Testis (tissue), 2 donors: ENCODE measurements around the gene USP32.

Experiments
- POLR2A ChIP-seq: fragments of 450-650 bp; IDR thresholded peaks from one replicate; pipeline ENCODE4 v1.6.1; 2017; ENCODE audit warnings: antibody characterized with exemption, mild to moderate bottlenecking, moderate library complexity
- TF ChIP-seq, protein P1 (sequence below), 3 experiments: fragments of 450-650 bp in 2 of 3; fragments of 200-600 bp in 1 of 3; sonication (generic) in 1 of 3; IDR thresholded peaks; one replicate each; pipeline ENCODE4 v1.5.1; 2016 to 2019; ENCODE audit warnings: antibody characterized with exemption in 3 of 3, mild to moderate bottlenecking in 2 of 3, moderate library complexity in 1 of 3

DNA sequence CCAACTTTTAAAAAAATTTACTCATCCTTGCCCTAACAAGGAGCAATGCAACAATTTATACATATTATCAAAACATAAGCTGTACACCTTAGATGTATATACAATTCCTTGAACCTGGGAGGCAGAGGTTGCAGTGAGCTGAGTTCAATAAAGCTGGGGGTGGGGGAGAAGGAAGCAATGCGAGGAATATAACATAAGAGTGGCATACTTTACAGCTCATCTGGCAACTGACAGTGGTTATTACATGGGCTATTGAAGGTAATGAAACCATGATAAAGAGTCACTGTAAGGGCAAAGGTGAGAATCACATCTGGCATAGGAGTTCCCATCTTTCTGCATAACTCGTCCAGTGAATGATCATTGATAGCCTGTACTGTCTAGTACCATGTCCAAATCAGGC, 198.5 kb downstream of the USP32 start:
- TF ChIP-seq, protein P1, sequence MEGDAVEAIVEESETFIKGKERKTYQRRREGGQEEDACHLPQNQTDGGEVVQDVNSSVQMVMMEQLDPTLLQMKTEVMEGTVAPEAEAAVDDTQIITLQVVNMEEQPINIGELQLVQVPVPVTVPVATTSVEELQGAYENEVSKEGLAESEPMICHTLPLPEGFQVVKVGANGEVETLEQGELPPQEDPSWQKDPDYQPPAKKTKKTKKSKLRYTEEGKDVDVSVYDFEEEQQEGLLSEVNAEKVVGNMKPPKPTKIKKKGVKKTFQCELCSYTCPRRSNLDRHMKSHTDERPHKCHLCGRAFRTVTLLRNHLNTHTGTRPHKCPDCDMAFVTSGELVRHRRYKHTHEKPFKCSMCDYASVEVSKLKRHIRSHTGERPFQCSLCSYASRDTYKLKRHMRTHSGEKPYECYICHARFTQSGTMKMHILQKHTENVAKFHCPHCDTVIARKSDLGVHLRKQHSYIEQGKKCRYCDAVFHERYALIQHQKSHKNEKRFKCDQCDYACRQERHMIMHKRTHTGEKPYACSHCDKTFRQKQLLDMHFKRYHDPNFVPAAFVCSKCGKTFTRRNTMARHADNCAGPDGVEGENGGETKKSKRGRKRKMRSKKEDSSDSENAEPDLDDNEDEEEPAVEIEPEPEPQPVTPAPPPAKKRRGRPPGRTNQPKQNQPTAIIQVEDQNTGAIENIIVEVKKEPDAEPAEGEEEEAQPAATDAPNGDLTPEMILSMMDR (IDR thresholded peaks at IDR 0.05) = no peak
- TF ChIP-seq POLR2A = no peak
